ENCODE results near the gene RACGAP1.

RACGAP1 gene

GRCh38 chr12:49950273-49951251 is 74.7 kb downstream of the RACGAP1 start, which contains the start of gene AQP2:
AQP2 (plus strand) TSS chr12:49950737; CDS start chr12:49950831, 94 bp downstream.
- TF ChIP-seq POLR2A (IDR thresholded peaks at IDR 0.05; ENCODE audit: low read length): peak; percentile 21
- TF ChIP-seq GATA1 (IDR thresholded peaks at IDR 0.05; ENCODE audit: low read depth, low read length): no peak
- peak in 1 of 2 experiments; percentile 17 for DNase-seq

- no peak for DNase-seq
- TF ChIP-seq GATA1 (IDR thresholded peaks at IDR 0.05; ENCODE audit: low read depth, low read length) (no peak), POLR2A (IDR thresholded peaks at IDR 0.05; ENCODE audit: low read length) (no peak)
These were observed 75.4 kb downstream of the RACGAP1 start for GRCh38 chr12:49949866-49950265.

DNA sequence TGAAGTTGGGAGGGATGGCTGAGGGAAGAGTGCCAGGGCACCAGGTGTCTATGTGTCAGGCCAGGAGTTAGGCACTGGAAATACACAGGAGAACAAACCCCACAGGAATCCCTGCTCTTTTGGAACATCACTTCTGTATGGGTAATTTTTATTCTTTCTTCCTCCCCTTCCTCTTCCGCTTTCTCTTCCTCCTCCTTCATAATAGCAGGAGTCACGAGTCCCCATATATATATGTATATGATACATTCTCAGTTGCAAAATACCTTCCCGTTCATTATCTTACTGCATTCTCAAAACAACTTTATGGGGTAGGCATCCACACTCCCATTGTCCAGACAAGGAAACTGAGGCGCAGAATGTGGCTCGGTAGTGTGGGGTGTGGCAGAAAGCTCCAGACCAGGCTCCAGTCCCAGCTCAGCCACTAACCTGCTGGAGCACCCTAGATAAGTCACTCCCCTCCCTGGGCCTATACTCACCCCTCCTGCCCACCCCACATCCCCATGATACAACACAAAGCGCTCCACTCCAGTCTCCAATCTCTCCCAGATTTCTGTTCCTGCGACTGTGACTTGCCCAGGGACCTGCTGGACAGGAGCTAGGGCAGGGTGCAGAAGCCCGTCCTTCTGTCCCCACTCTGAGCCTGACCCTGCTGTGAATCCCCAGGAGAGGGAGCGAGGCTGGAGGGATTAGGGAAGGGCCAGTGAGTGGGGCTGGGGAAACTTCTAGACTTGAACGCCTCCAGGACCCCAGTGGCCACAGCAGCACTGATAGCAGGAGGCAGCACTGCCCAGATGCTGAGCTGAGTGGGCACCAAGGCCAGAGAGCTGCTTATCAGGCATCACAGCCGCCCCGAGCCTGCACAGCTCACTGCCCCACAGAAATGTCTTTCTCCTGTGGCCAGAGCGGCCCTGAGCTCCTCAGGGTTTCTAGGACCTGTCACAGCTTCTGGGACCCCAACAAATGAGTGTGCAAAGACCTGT is 76.1 kb downstream of the RACGAP1 start:
- TF ChIP-seq GATA1 (IDR thresholded peaks at IDR 0.05; ENCODE audit: low read depth, low read length) (no peak), POLR2A (IDR thresholded peaks at IDR 0.05; ENCODE audit: low read length) (no peak)
- peak; percentile 31 to 58 for DNase-seq

GRCh38 chr12:49947593-49948226 is 77.6 kb downstream of the RACGAP1 start:
- TF ChIP-seq GATA1 (IDR thresholded peaks at IDR 0.05; ENCODE audit: low read depth, low read length) (no peak), POLR2A (IDR thresholded peaks at IDR 0.05; ENCODE audit: low read length) (no peak)
- no peak for DNase-seq

GRCh38 chr12:49946497-49946896 is 78.8 kb downstream of the RACGAP1 start:
- TF ChIP-seq GATA1 (IDR thresholded peaks at IDR 0.05; ENCODE audit: low read depth, low read length) (no peak), POLR2A (IDR thresholded peaks at IDR 0.05; ENCODE audit: low read length) (no peak)
- no peak for DNase-seq

DNA sequence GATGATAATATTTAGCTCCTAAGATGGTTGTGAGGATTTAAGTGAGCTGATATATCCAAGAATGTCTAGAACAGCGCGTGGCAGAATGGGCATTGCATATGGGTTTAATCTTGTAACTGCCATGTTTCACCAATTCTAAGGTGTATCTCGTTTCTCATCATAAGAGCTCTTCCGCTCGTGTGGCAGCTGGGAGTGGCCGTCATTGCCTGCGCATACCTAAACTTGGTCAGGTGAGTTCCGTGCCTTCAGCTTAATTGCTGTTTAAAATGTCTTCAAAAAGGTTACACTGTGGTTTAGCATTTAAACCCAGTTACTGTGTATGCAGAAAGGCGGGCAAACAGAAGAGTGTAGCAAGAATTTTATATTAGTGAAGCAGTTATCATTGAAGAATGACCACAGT is 79.2 kb downstream of the RACGAP1 start:
- DNase-seq: no peak
- TF ChIP-seq GATA1 (IDR thresholded peaks at IDR 0.05; ENCODE audit: low read depth, low read length) (no peak), POLR2A (IDR thresholded peaks at IDR 0.05; ENCODE audit: low read length) (no peak)

DNA sequence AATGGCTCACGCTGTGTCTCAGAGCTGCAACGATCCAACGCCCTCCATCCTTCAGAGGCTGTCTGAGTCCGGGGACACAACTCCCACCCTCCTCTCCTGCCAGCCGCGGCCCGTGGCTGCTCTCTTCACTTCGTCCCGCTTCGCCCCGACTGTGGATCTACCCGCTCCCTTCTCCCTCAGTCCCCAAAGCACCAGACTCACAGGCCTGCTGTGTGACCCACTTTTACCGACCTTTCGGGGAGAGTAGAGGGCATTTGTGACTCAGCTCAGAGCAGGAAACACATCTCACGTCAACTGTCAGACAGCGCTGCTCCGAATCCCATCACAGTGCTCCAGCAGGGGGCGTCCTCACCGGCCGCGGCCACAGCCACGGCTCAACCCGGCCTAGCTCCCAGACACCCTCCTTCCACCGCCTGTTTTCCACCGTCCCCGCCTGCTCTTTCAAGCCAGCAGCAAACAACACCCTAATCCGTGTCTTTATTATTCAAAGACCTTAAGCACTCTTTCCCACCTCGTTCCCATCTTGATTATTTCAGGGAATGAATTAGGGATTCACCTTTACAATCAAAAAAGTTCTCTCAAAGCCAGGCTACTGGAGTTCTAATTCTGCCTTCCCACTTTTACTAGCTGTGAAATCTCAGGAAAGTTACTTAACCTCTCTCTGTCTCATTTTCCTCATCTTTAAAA is 79.8 kb downstream of the RACGAP1 start:
- peak; percentile 30 for TF ChIP-seq POLR2A (IDR thresholded peaks at IDR 0.05; ENCODE audit: low read length)
- TF ChIP-seq GATA1 (IDR thresholded peaks at IDR 0.05; ENCODE audit: low read depth, low read length): no peak
- peak; percentile 83 to 90 for DNase-seq

GRCh38 chr12:49944718-49945117 is 80.6 kb downstream of the RACGAP1 start:
- no peak for TF ChIP-seq POLR2A (IDR thresholded peaks at IDR 0.05; ENCODE audit: low read length)
- TF ChIP-seq GATA1 (IDR thresholded peaks at IDR 0.05; ENCODE audit: low read depth, low read length): no peak
- no peak for DNase-seq

DNA sequence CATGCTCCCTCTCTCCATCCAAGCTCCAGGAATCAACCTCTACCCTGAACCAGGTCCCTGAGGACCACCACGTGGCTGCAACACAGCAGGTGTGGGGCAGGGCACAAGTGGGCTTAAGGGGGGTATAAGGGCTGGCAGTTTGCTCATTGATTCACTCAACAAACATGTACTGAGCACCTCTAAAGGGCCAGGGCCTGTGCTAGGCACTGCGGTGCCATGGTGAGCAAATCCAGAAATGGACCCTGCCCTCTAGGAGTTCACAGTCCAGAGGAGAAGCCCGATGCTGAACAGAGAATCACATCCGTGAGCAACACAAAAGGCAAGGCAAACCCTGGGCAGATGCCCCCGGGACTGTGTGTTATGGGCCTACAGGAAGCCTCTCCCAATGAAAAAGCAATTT is 81.2 kb downstream of the RACGAP1 start:
- TF ChIP-seq GATA1 (IDR thresholded peaks at IDR 0.05; ENCODE audit: low read depth, low read length) (no peak), POLR2A (IDR thresholded peaks at IDR 0.05; ENCODE audit: low read length) (no peak)
- DNase-seq: no peak

DNA sequence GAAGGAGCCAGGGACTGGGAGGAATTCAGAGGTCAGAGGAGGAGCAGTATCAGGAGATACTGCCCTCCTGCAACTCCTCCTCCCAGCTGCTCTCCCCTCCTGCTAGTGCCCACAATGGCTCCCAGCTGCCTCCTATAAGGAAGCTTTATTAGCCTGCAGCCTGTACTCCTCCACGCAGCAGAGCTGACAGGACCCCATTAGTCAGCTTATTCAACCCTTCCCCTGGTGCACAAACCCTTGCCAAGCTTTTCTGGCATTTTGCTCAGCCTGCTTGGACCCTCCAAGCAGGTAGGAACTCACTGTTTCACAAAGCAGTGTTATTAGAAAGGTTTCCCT is 81.7 kb downstream of the RACGAP1 start:
- no peak for TF ChIP-seq GATA1 (IDR thresholded peaks at IDR 0.05; ENCODE audit: low read depth, low read length)
- no peak for TF ChIP-seq POLR2A (IDR thresholded peaks at IDR 0.05; ENCODE audit: low read length)
- no peak for DNase-seq

DNA sequence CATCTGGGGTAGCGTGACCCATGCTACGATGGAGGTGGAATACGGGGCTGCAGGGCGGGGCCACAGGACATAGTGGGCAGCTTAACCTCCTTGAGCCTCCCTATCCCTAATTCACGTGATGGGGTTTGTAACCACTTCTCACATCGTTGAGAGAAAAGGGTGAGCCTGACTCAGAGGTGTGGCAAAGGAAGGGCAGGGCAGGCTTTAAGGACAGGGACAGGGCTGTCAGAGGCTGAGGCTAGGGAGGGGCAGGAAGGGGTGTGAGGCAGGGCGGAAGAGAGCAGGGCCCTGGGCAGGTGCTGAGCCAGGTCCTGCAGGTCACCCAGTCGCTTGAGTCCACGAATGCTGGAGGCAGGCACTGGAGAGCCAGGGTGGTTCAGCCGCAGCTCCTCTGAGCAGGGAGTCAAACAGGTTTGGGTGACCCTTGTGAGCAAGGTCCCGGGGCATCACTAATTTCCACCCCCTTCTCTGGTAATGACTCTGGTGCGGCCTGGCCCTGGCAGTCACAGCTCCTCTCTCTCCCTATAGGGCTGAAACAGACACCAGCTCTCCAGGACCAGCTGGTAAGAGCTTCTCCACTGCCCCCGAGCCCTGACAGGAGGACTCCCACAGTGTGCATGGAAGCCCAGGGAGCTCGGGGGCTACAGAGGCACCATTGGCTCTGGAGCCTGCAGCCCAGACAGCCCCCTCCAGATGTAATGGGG is 82.2 kb downstream of the RACGAP1 start:
- no peak for DNase-seq
- TF ChIP-seq POLR2A (IDR thresholded peaks at IDR 0.05; ENCODE audit: low read length): no peak
- no peak for TF ChIP-seq GATA1 (IDR thresholded peaks at IDR 0.05; ENCODE audit: low read depth, low read length)

DNA sequence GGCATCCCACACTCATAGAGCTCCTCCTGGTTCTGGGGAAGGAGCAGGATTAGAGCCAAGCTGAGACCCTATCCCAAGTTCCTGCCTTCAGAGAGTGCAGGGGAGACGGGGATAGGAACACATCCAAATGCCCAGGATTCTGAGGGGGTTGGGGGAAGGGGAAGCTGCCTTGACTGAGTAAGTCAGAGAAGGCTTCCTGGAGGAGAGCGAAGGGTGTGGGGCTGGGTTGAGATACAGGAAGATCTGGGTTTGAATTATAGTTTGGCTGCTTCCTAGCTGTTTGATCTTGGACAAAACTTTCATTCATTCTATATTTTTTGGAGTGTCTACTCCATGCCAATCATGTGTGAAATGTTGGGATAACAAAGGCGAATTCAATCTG is 82.8 kb downstream of the RACGAP1 start:
- DNase-seq: no peak
- no peak for TF ChIP-seq GATA1 (IDR thresholded peaks at IDR 0.05; ENCODE audit: low read depth, low read length)
- no peak for TF ChIP-seq POLR2A (IDR thresholded peaks at IDR 0.05; ENCODE audit: low read length)
